IMR-90 (cell line): Measurements from ENCODE around the gene GRAMD4. TPM values are rescaled to one million over a fixed set of nuclear protein-coding genes. Genes with fewer than 3 reads are reported as not detected.

Source experiments
- ATAC-seq: fragments of 200-7000 bp; cut with Tn5 transposase; 2 replicates; pipeline ENCODE4 v1.9.1; 2020; ENCODE audit warnings: low read depth, mild to moderate bottlenecking, moderate library complexity
- BruUV-seq: library from RNA; stranded (reverse); fragments of 400-500 nt; replicated peaks from 2 replicates; lab custom pipeline; 2021; lab: Mats Ljungman, UMichigan
- CTCF ChIA-PET: fragments of 300-600 bp; formaldehyde crosslinking; extraction: SDS; loops from one replicate; lab custom pipeline; 2021; ENCODE audit warnings: antibody characterized with exemption; lab: Yijun Ruan, JAX
- POLR2A ChIA-PET: fragments of 300-600 bp; sonication (Branson Sonifier 250); formaldehyde crosslinking; loops from one replicate; lab custom pipeline; 2022; ENCODE audit warnings: antibody characterized with exemption; ENCODE audit not compliant: unreplicated experiment; lab: Charles Lee
- DNase-seq: peaks from one replicate; pipeline ENCODE4 v3.0.0; 2013
- H2AFZ ChIP-seq: replicated peaks from 2 replicates; pipeline ENCODE3; 2013; ENCODE audit warnings: low read length, mild to moderate bottlenecking; ENCODE audit not compliant: poor library complexity
- H2AK5ac ChIP-seq: 2 replicates; pipeline ENCODE4 v1.6.1; 2013; ENCODE audit warnings: low read depth, low read length, inconsistent platforms
- H2AK9ac ChIP-seq: replicated peaks from 2 replicates; pipeline ENCODE3; 2013; ENCODE audit warnings: mild to moderate bottlenecking, low read depth, low read length, moderate library complexity; ENCODE audit not compliant: poor library complexity
- H2BK120ac ChIP-seq: 2 replicates; pipeline ENCODE4 v1.6.1; 2013; ENCODE audit warnings: low read depth, low read length, inconsistent platforms
- H2BK15ac ChIP-seq: 3 replicates; pipeline ENCODE4 v1.6.1; 2013; ENCODE audit warnings: low read depth, low read length, inconsistent platforms
- H2BK20ac ChIP-seq: 2 replicates; pipeline ENCODE4 v1.6.1; 2013; ENCODE audit warnings: low read depth, mild to moderate bottlenecking, inconsistent platforms, low read length, moderate library complexity
- H2BK5ac ChIP-seq: 2 replicates; pipeline ENCODE4 v1.6.1; 2013; ENCODE audit warnings: mild to moderate bottlenecking, low read depth, low read length, inconsistent platforms; ENCODE audit not compliant: poor library complexity, severe bottlenecking
- H3K14ac ChIP-seq: replicated peaks from 2 replicates; pipeline ENCODE4 v1.6.1; 2013; ENCODE audit warnings: low read depth, low read length, inconsistent platforms
- H3K18ac ChIP-seq: 2 replicates; pipeline ENCODE4 v1.6.1; 2013; ENCODE audit warnings: low read depth, low read length, control low read depth
- H3K23ac ChIP-seq: 2 replicates; pipeline ENCODE4 v1.6.1; 2013; ENCODE audit warnings: low read depth, low read length, inconsistent platforms
- H3K27ac ChIP-seq: 2 replicates; pipeline ENCODE4 v1.5.1; 2013; ENCODE audit warnings: mild to moderate bottlenecking, control low read depth, low read length; ENCODE audit not compliant: insufficient read depth
- H3K27me3 ChIP-seq: 2 replicates; pipeline ENCODE4 v1.6.1; 2013; ENCODE audit warnings: low read length; ENCODE audit not compliant: control insufficient read depth, insufficient read depth
- H3K36me3 ChIP-seq: 2 replicates; pipeline ENCODE4 v1.6.1; 2013; ENCODE audit warnings: low read length, mixed read lengths; ENCODE audit not compliant: control insufficient read depth, insufficient read depth
- H3K4ac ChIP-seq: 2 replicates; pipeline ENCODE4 v1.6.1; 2013; ENCODE audit warnings: low read depth, low read length, inconsistent platforms
- H3K4me1 ChIP-seq: 2 replicates; pipeline ENCODE4 v1.6.1; 2013; ENCODE audit warnings: low read length, mixed read lengths; ENCODE audit not compliant: control insufficient read depth, insufficient read depth
- H3K4me2 ChIP-seq: 2 replicates; pipeline ENCODE4 v1.6.1; 2013; ENCODE audit warnings: low read depth, mild to moderate bottlenecking, control low read depth, low read length, moderate library complexity
- H3K4me3 ChIP-seq: 2 replicates; pipeline ENCODE4 v1.5.1; 2013; ENCODE audit warnings: low read depth, mild to moderate bottlenecking, control low read depth, low read length, moderate library complexity; ENCODE audit not compliant: insufficient read depth
- H3K56ac ChIP-seq: 2 replicates; pipeline ENCODE4 v1.6.1; 2013; ENCODE audit warnings: low read length, inconsistent platforms; ENCODE audit not compliant: insufficient read depth; ENCODE audit errors: extremely low read depth
- H3K79me1 ChIP-seq, 2 experiments: 2 replicates each; pipeline ENCODE4 v1.6.1; 2013; ENCODE audit warnings: low read length in 2 of 2, inconsistent platforms in 1 of 2, low read depth in 1 of 2
- H3K9ac ChIP-seq: 2 replicates; pipeline ENCODE4 v1.6.1; 2013; ENCODE audit warnings: low read depth, low read length, control low read depth
- H3K9me1 ChIP-seq: 2 replicates; pipeline ENCODE4 v1.6.1; 2013; ENCODE audit warnings: low read length, inconsistent platforms; ENCODE audit not compliant: insufficient read depth
- H3K9me3 ChIP-seq: 2 replicates; pipeline ENCODE4 v1.6.1; 2013; ENCODE audit warnings: low read length; ENCODE audit not compliant: control insufficient read depth, insufficient read depth
- H4K20me1 ChIP-seq: 2 replicates; pipeline ENCODE4 v1.6.1; 2013; ENCODE audit warnings: low read length, inconsistent platforms; ENCODE audit not compliant: insufficient read depth
- H4K5ac ChIP-seq: 2 replicates; pipeline ENCODE4 v1.6.1; 2013; ENCODE audit warnings: mild to moderate bottlenecking, low read depth, low read length, control low read depth
- H4K8ac ChIP-seq, 2 experiments: 2 replicates each; pipeline ENCODE4 v1.6.1; 2013; ENCODE audit warnings: low read depth in 2 of 2, low read length in 2 of 2, control low read depth in 1 of 2, inconsistent platforms in 1 of 2
- H4K91ac ChIP-seq: 2 replicates; pipeline ENCODE4 v1.6.1; 2013; ENCODE audit warnings: low read depth, low read length, inconsistent platforms; ENCODE audit not compliant: insufficient read depth
- BHLHE40 ChIP-seq: fragments of 150-350 bp; IDR thresholded peaks from 2 replicates; pipeline ENCODE4 v1.6.1; 2016; ENCODE audit warnings: mild to moderate bottlenecking, low read depth, low read length
- CEBPB ChIP-seq: IDR thresholded peaks from 2 replicates; pipeline ENCODE4 v1.6.1; 2012; ENCODE audit warnings: low read depth, low read length, improper control_type of control experiment
- CHD1 ChIP-seq: IDR thresholded peaks from 2 replicates; pipeline ENCODE4 v1.6.1; 2012; ENCODE audit warnings: low read depth, low read length, improper control_type of control experiment
- FOS ChIP-seq: fragments of 150-350 bp; IDR thresholded peaks from 2 replicates; pipeline ENCODE4 v1.6.1; 2016; ENCODE audit warnings: low read depth, low read length
- MAZ ChIP-seq: IDR thresholded peaks from 2 replicates; pipeline ENCODE4 v1.6.1; 2012; ENCODE audit warnings: low read depth, mild to moderate bottlenecking, low read length, improper control_type of control experiment, moderate library complexity, borderline replicate concordance
- MXI1 ChIP-seq: IDR thresholded peaks from 2 replicates; pipeline ENCODE4 v1.6.1; 2012; ENCODE audit warnings: low read depth, mild to moderate bottlenecking, low read length, moderate library complexity, borderline replicate concordance
- NFE2L2 ChIP-seq: fragments of 150-350 bp; IDR thresholded peaks from 2 replicates; pipeline ENCODE4 v1.6.1; 2016; ENCODE audit warnings: low read depth, mild to moderate bottlenecking, low read length
- RCOR1 ChIP-seq: IDR thresholded peaks from 2 replicates; pipeline ENCODE4 v1.6.1; 2012; ENCODE audit warnings: mild to moderate bottlenecking, low read length, improper control_type of control experiment; ENCODE audit not compliant: insufficient replicate concordance
- RFX5 ChIP-seq: IDR thresholded peaks from 2 replicates; pipeline ENCODE4 v1.8.0; 2012; ENCODE audit warnings: low read depth, mild to moderate bottlenecking, low read length, moderate library complexity
- SMC3 ChIP-seq: fragments of 150-350 bp; IDR thresholded peaks from 2 replicates; pipeline ENCODE4 v1.6.1; 2016; ENCODE audit warnings: low read depth, mild to moderate bottlenecking, antibody characterized with exemption, low read length, moderate library complexity
- USF2 ChIP-seq: fragments of 150-350 bp; IDR thresholded peaks from 2 replicates; pipeline ENCODE4 v1.6.1; 2017; ENCODE audit warnings: mild to moderate bottlenecking, antibody characterized with exemption, low read length, low read depth
- WGBS, 2 experiments: methylation state at CpG; one replicate each; pipeline versions ENCODE4 v1.1.5 to v1.1.7; 2013; ENCODE audit warnings: missing lambda C conversion rate in 2 of 2; ENCODE audit not compliant: insufficient read length in 1 of 2; ENCODE audit errors: extremely low coverage in 2 of 2; 5-methylcytosine and 5-hydroxymethylcytosine counted together
- dilution Hi-C: fragments of 300-500 bp; cut with HindIII; formaldehyde crosslinking; loops from one replicate; pipeline ENCODE4 v1.14.3; 2018; ENCODE audit warnings: low sequenced_read_pairs; ENCODE audit not compliant: unreplicated experiment
- in situ Hi-C: fragments of 300-500 bp; cut with MboI; formaldehyde crosslinking; loops from 3 replicates; pipeline ENCODE4 v1.14.3; 2019; ENCODE audit warnings: low sequenced_read_pairs, inconsistent platforms, mixed read lengths
- intact Hi-C: fragments of 100-400 bp; cut with micrococcal nuclease; formaldehyde crosslinking; loops from 2 replicates; pipeline ENCODE4 v1.10.0; 2022
- polyA plus RNA-seq, 3 experiments: library from polyadenylated mRNA; depleted of rRNA; stranded (reverse); fragments of >200 nt; gene quantifications; 2 replicates each; pipeline ENCODE4 v1.2.3, GENCODE V29; 2012; ENCODE audit warnings: low replicate concordance in 1 of 3
- total RNA-seq: library from RNA; depleted of rRNA; stranded (reverse); fragments of >200 nt; gene quantifications from 2 replicates; pipeline ENCODE4 v1.2.3, GENCODE V29; 2012
- TF ChIP-seq, protein P1 (sequence below): conservative IDR thresholded peaks from 2 replicates; pipeline ENCODE4 v1.5.1; 2012; ENCODE audit warnings: mild to moderate bottlenecking, low read depth, low read length, improper control_type of control experiment

GRAMD4 gene
- total and polyA plus RNA-seq, 2 of the 4 experiments (the other 2 are of a cell fraction): 2.7 to 5.8 TPM

DNA sequence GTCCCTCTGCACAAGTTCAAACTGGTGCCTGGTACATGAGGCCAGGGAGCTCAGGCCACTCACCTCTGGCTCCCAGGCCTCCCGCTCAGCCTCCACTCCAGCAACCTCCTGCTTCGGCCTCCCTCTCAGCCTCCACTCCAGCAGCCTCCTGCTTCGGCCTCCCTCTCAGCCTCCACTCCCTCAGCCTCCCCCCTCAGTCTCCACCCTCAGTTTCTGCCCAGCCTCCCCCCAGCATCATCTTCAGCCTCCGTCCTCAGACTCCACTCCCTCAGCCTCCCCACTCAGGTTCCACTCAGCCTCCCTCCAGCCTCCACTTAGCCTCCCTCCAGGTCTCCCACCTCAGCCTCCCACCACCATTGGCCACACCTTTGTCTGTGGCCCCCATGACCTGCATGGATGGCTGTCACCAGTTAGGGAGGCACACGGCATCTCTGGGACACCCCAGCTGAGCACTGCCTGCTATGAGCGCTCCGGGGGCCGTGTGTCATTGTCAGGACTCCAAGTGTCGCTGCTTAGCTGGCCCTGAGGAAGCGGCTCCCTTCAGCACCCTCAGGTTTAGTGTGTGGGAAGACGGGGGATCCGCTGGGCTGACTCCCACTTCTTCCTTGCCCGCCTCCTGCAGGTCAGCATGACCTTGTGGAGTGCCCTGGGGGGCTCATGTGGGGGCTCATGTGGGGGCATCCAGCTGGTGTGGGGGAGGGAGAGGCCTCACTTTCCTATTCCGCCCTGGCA lies 39.0 kb downstream of the GRAMD4 start (continued):
- TF ChIP-seq NFE2L2: no peak

DNA sequence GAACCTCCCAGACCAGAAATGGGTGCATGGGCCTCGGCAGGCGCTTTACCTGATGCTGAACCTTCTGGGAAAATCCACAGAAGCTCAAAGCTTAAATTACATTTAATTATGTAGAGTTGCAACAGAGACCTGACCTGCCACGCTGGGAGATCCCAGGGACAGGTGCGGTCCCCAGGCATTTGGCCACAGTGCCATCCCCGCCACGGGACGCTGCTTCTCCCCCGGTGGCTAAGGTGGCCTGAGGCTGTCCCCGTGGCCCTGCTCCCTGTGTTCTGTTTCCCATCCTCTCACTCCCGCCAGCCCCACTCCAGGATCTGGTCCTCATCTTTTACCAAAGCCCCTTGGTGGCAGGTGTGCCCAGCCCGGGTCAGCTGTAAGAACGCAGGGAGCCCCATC lies 39.6 kb downstream of the GRAMD4 start:
- no peak for DNase-seq
- ChIA-PET POLR2A (no interaction called here), CTCF (no interaction called here)
- Histone ChIP-seq H3K4me2 (no peak overlapping the region), H2AK5ac (0 out of 2 replicates have a peak overlapping the region, but pooled peaks have one; percentile 8), H3K79me1 (no peaks in the 10 kb centered on the region), H2BK20ac (no peak overlapping the region), H4K8ac (no peak overlapping the region), H2AFZ (no peak overlapping the region), H3K36me3 (peaks cover 20% of the 10 kb centered on the region; the same call in 1 of the 2 replicates), H3K4me3 (no peak overlapping the region), H4K91ac (no peak overlapping the region), H4K5ac (no peak overlapping the region), H3K4ac (no peak overlapping the region), H2AK9ac (peak overlapping the region; percentile 55), H3K23ac (no peak overlapping the region), H3K9me1 (peaks cover 2% of the 10 kb centered on the region; the same call in 1 of the 2 replicates), H2BK5ac (no peak overlapping the region), H3K4me1 (peaks cover 2% of the 10 kb centered on the region; the same call in 1 of the 2 replicates), H2BK120ac (no peak overlapping the region), H3K9ac (no peak overlapping the region), H2BK15ac (no peak overlapping the region), H3K56ac (no peak overlapping the region), H3K27me3 (no peaks in the 10 kb centered on the region), H3K14ac (no peak overlapping the region), H3K18ac (no peak overlapping the region), H4K20me1 (peaks cover 2% of the 10 kb centered on the region; the same call in 1 of the 2 replicates), H3K27ac (no peak overlapping the region), H3K9me3 (no peaks in the 10 kb centered on the region)
- dilution Hi-C loops: no loop called here
- no peak for ATAC-seq
- intact Hi-C loops: no loop called here
- no CpG with 5 or more reads among the region's 12 CpGs for WGBS, 2 experiments
- in situ Hi-C loops: no loop called here
- no TSS peak for BruUV-seq
- TF ChIP-seq MXI1 (no peak), MAZ (no peak), CEBPB (no peak), SMC3 (no peak), FOS (no peak), USF2 (no peak), RCOR1 (no peak), NFE2L2 (no peak), RFX5 (no peak), BHLHE40 (no peak), CHD1 (no peak)
- TF ChIP-seq, protein P1, sequence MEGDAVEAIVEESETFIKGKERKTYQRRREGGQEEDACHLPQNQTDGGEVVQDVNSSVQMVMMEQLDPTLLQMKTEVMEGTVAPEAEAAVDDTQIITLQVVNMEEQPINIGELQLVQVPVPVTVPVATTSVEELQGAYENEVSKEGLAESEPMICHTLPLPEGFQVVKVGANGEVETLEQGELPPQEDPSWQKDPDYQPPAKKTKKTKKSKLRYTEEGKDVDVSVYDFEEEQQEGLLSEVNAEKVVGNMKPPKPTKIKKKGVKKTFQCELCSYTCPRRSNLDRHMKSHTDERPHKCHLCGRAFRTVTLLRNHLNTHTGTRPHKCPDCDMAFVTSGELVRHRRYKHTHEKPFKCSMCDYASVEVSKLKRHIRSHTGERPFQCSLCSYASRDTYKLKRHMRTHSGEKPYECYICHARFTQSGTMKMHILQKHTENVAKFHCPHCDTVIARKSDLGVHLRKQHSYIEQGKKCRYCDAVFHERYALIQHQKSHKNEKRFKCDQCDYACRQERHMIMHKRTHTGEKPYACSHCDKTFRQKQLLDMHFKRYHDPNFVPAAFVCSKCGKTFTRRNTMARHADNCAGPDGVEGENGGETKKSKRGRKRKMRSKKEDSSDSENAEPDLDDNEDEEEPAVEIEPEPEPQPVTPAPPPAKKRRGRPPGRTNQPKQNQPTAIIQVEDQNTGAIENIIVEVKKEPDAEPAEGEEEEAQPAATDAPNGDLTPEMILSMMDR: no peak
